Dendritic cell treated with granulocyte-macrophage colony-stimulating factor and Interleukin-4, amounts not matched to agents 40 ng/mL and 50 ng/mL, for 4 days (primary cell): ENCODE data around the gene SCAPER.
A peak's percentile ranks its signal among the peaks of the same experiment; 100 is the strongest.

Experiments used
- H3K27ac Mint-ChIP-seq: one replicate; pipeline ENCODE4 v1.8.0; 2022; ENCODE audit warnings: mild to moderate bottlenecking, mixed read lengths
- H3K27me3 Mint-ChIP-seq: one replicate; pipeline ENCODE4 v1.8.0; 2022; ENCODE audit warnings: mild to moderate bottlenecking, mixed read lengths
- H3K36me3 Mint-ChIP-seq: one replicate; pipeline ENCODE4 v1.8.0; 2022; ENCODE audit warnings: low read depth, mixed read lengths
- H3K4me1 Mint-ChIP-seq: one replicate; pipeline ENCODE4 v1.8.0; 2022; ENCODE audit warnings: low read depth, mixed read lengths
- H3K4me3 Mint-ChIP-seq: one replicate; pipeline ENCODE4 v1.8.0; 2022; ENCODE audit warnings: mild to moderate bottlenecking, moderate library complexity, mixed read lengths
- H3K9me3 Mint-ChIP-seq: one replicate; pipeline ENCODE4 v1.8.0; 2022; ENCODE audit warnings: mixed read lengths
- intact Hi-C: fragments of 100-400 bp; cut with micrococcal nuclease; formaldehyde crosslinking; loops from one replicate; pipeline ENCODE4 v1.15.0; 2022

The SCAPER gene

GRCh38 chr15:76349301-76350070 lies 555.7 kb downstream of the SCAPER start:
- intact Hi-C loops: loop anchor here (5.0 kb wide), 1 partner anchor 37 kb away; the partner anchor contains the start of gene ETFA
- no peaks in the 10 kb centered on the region for H3K9me3 Mint-ChIP-seq
- H3K27me3 Mint-ChIP-seq: peaks cover 44% of the 10 kb centered on the region
- H3K4me3 Mint-ChIP-seq: no peak overlapping the region
- no peak overlapping the region for H3K27ac Mint-ChIP-seq
- no peaks in the 10 kb centered on the region for H3K36me3 Mint-ChIP-seq
- H3K4me1 Mint-ChIP-seq: peaks cover 13% of the 10 kb centered on the region

GRCh38 chr15:76347482-76348055 lies 557.6 kb downstream of the SCAPER start:
- Mint-ChIP-seq H3K27ac (no peak overlapping the region), H3K27me3 (peaks cover 62% of the 10 kb centered on the region), H3K4me3 (peak overlapping the region; percentile 79), H3K9me3 (no peaks in the 10 kb centered on the region), H3K4me1 (peaks cover 22% of the 10 kb centered on the region), H3K36me3 (no peaks in the 10 kb centered on the region)
- intact Hi-C loops: loop anchor here (5.0 kb wide), 1 partner anchor 35 kb away; the partner anchor contains the start of gene ETFA

- Mint-ChIP-seq H3K4me3 (peak overlapping the region; percentile 79), H3K36me3 (peaks cover 2% of the 10 kb centered on the region), H3K27ac (peak overlapping the region; percentile 68), H3K27me3 (peaks cover 67% of the 10 kb centered on the region), H3K4me1 (peaks cover 26% of the 10 kb centered on the region), H3K9me3 (no peaks in the 10 kb centered on the region)
- intact Hi-C loops: loop anchor here (5.0 kb wide), 1 partner anchor 35 kb away; the partner anchor contains the start of gene ETFA
Observed at GRCh38 chr15:76346669-76347481, 558.3 kb downstream of the SCAPER start.

- peak overlapping the region; percentile 68 for H3K27ac Mint-ChIP-seq
- peak overlapping the region; percentile 79 for H3K4me3 Mint-ChIP-seq
- H3K36me3 Mint-ChIP-seq: peaks cover 8% of the 10 kb centered on the region
- peaks cover 33% of the 10 kb centered on the region for H3K4me1 Mint-ChIP-seq
- intact Hi-C loops: loop anchor here (5.0 kb wide), 1 partner anchor 34 kb away; the partner anchor contains the start of gene ETFA
- H3K9me3 Mint-ChIP-seq: no peaks in the 10 kb centered on the region
- peaks cover 73% of the 10 kb centered on the region for H3K27me3 Mint-ChIP-seq
Observed at GRCh38 chr15:76345880-76346668, 559.1 kb downstream of the SCAPER start.

GRCh38 chr15:76345583-76345879 lies 559.6 kb downstream of the SCAPER start:
- peaks cover 38% of the 10 kb centered on the region for H3K4me1 Mint-ChIP-seq
- peaks cover 9% of the 10 kb centered on the region for H3K36me3 Mint-ChIP-seq
- intact Hi-C loops: loop anchor here (5.0 kb wide), 1 partner anchor 33 kb away; the partner anchor contains the start of gene ETFA
- peaks cover 79% of the 10 kb centered on the region for H3K27me3 Mint-ChIP-seq
- peak overlapping the region; percentile 68 for H3K27ac Mint-ChIP-seq
- no peaks in the 10 kb centered on the region for H3K9me3 Mint-ChIP-seq
- peak overlapping the region; percentile 79 for H3K4me3 Mint-ChIP-seq

- peaks cover 14% of the 10 kb centered on the region for H3K36me3 Mint-ChIP-seq
- peaks cover 81% of the 10 kb centered on the region for H3K27me3 Mint-ChIP-seq
- no peak overlapping the region for H3K27ac Mint-ChIP-seq
- no peaks in the 10 kb centered on the region for H3K9me3 Mint-ChIP-seq
- intact Hi-C loops: loop anchor here (5.0 kb wide), 1 partner anchor 33 kb away; the partner anchor contains the start of gene ETFA
- peaks cover 43% of the 10 kb centered on the region for H3K4me1 Mint-ChIP-seq
- H3K4me3 Mint-ChIP-seq: no peak overlapping the region
Observed at GRCh38 chr15:76344893-76345582, 560.1 kb downstream of the SCAPER start.

- H3K4me3 Mint-ChIP-seq: no peak overlapping the region
- H3K9me3 Mint-ChIP-seq: no peaks in the 10 kb centered on the region
- H3K27me3 Mint-ChIP-seq: peaks cover 90% of the 10 kb centered on the region
- peaks cover 18% of the 10 kb centered on the region for H3K36me3 Mint-ChIP-seq
- intact Hi-C loops: no loop called here
- no peak overlapping the region for H3K27ac Mint-ChIP-seq
- peaks cover 59% of the 10 kb centered on the region for H3K4me1 Mint-ChIP-seq
Observed at GRCh38 chr15:76343313-76343996, 561.7 kb downstream of the SCAPER start.

GRCh38 chr15:76342382-76343201 lies 562.5 kb downstream of the SCAPER start:
- H3K27me3 Mint-ChIP-seq: peaks cover 84% of the 10 kb centered on the region
- H3K4me3 Mint-ChIP-seq: peak overlapping the region; percentile 26
- peaks cover 64% of the 10 kb centered on the region for H3K4me1 Mint-ChIP-seq
- peaks cover 18% of the 10 kb centered on the region for H3K36me3 Mint-ChIP-seq
- intact Hi-C loops: no loop called here
- H3K9me3 Mint-ChIP-seq: no peaks in the 10 kb centered on the region
- H3K27ac Mint-ChIP-seq: no peak overlapping the region

- Mint-ChIP-seq H3K4me3 (no peak overlapping the region), H3K9me3 (no peaks in the 10 kb centered on the region), H3K36me3 (peaks cover 22% of the 10 kb centered on the region), H3K27ac (no peak overlapping the region), H3K4me1 (peaks cover 70% of the 10 kb centered on the region), H3K27me3 (peaks cover 86% of the 10 kb centered on the region)
- intact Hi-C loops: no loop called here
Observed at GRCh38 chr15:76342058-76342381, 563.1 kb downstream of the SCAPER start.

- Mint-ChIP-seq H3K4me1 (peaks cover 75% of the 10 kb centered on the region), H3K36me3 (peaks cover 27% of the 10 kb centered on the region), H3K4me3 (peak overlapping the region; percentile 40), H3K9me3 (no peaks in the 10 kb centered on the region), H3K27me3 (peaks cover 89% of the 10 kb centered on the region), H3K27ac (no peak overlapping the region)
- intact Hi-C loops: no loop called here
Observed at GRCh38 chr15:76341366-76342057, 563.6 kb downstream of the SCAPER start.

- H3K4me3 Mint-ChIP-seq: peak overlapping the region; percentile 80
- H3K27ac Mint-ChIP-seq: no peak overlapping the region
- peaks cover 83% of the 10 kb centered on the region for H3K27me3 Mint-ChIP-seq
- H3K36me3 Mint-ChIP-seq: peaks cover 28% of the 10 kb centered on the region
- H3K9me3 Mint-ChIP-seq: no peaks in the 10 kb centered on the region
- H3K4me1 Mint-ChIP-seq: peaks cover 74% of the 10 kb centered on the region
- intact Hi-C loops: no loop called here
Observed at GRCh38 chr15:76340803-76341365, 564.3 kb downstream of the SCAPER start.
